Stromal cell of bone marrow (primary cell): ENCODE data around the gene HJV.

Experiments
- DNase-seq: peaks from one replicate; pipeline ENCODE4 v3.0.0-alpha.2; 2012; ENCODE audit warnings: low read depth

HJV gene

GRCh38 chr1:145975216-145975615 lies 46.3 kb downstream of the HJV start:
- DNase-seq: no peak

GRCh38 chr1:145974721-145975120 lies 46.8 kb downstream of the HJV start:
- DNase-seq: no peak

DNA sequence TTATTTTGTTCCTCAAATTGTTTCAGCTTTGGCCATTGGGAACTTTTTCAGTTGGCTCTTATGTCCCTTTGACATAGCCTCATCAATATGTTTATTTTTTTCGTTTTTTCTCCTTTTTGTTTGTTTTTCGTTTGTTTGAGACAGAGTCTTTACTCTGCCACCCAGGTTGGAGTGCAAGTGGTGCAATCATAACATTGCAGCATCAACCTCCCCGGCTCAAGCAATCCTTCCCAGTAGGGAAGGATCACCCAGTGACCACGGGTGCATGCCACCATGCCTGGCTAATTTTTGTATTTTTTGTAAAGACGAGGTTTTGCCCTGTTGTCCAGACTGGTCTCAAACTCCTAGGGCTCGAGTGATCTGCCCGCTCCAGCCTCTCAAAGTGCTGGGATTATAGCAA lies 49.0 kb downstream of the HJV start:
- no peak for DNase-seq
